Right kidney (tissue), 9 donors: ENCODE data around the gene OASL.
"Not testable (repeated sequence)": the region's sequence is repeated elsewhere in the genome, so short reads cannot be mapped to it uniquely, and the experiment has no call there.

ENCODE experiments used
- DNase-seq: peaks from one replicate; pipeline ENCODE4 v3.0.0-alpha.2; 2016
- long read RNA-seq, 8 donors: transcript quantifications; one replicate each; lab custom pipeline, GENCODE V29; 2026

Gene OASL, protein sequence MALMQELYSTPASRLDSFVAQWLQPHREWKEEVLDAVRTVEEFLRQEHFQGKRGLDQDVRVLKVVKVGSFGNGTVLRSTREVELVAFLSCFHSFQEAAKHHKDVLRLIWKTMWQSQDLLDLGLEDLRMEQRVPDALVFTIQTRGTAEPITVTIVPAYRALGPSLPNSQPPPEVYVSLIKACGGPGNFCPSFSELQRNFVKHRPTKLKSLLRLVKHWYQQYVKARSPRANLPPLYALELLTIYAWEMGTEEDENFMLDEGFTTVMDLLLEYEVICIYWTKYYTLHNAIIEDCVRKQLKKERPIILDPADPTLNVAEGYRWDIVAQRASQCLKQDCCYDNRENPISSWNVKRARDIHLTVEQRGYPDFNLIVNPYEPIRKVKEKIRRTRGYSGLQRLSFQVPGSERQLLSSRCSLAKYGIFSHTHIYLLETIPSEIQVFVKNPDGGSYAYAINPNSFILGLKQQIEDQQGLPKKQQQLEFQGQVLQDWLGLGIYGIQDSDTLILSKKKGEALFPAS
- long read RNA-seq, donor 1 = 0 reads
- long read RNA-seq, donor 2 = 0 reads
- long read RNA-seq, donor 3 = 0 reads
- long read RNA-seq, donor 4 = 0 reads
- long read RNA-seq, donor 5 = 0 reads
- long read RNA-seq, donor 6 = 0 reads
- long read RNA-seq, donor 7 = 0 reads
- long read RNA-seq, donor 8 = 0 reads

DNA sequence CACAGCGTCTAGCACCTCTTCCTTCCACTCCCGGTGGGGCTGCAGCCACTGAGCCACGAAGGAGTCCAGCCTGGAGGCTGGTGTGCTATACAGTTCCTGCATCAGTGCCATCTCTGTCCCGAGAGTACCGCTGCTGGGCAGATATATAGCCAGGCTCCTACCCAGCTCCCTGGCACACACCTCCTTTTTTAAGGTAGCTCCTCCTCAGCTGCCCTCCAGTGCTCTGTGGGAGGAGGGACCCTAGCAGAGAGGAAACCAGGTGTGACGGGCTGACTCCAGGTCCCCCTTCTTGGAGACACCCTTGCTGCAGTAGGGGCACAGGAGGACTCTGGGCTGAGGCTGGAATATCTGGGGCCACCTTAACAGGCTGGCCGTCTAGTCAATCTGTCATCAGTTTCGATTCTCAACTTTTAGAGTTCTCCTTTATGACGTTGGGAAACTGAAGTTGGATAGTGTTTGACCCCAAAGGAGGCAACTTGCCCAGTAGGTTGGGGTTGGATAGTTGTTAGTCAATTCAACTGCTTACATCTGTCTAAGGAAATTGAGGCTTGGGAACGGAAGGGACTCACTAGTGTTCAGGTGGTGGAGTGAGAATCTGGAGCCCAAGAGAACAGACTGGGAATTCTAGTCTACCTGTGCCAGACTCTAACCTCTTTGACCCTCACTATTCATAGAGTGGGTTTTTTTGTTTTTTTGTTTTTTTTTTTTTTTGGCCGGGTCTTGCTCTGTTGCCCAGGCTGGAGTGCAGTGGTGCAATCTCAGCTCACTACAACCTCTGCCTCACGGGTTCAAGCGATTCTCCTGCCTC is at the start of gene OASL:
OASL (minus strand) TSS at position 386 of the 808 bp plus-strand sequence; CDS start at position 111, 275 bp downstream.
- DNase-seq = peak; percentile 6

DNA sequence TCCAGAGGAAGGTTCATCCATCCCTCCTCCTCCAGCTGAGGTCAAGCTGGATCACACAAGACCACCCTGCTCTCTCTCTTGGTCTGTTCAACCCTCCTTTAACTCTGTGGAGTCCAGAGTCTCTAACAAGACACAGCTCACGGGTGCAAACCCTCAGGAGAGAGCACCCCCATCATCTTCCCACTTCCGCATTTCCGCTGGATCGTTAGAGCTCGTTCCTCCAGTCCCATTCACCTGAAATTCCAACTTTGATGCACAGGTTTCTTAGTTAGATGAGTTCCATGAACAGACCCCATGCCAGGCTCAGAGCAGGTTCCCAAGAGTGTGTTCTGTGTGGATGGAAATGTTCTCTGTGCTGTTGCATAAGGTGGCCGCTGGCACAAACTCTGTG is 49.1 kb upstream of the OASL start:
- DNase-seq = no peak

DNA sequence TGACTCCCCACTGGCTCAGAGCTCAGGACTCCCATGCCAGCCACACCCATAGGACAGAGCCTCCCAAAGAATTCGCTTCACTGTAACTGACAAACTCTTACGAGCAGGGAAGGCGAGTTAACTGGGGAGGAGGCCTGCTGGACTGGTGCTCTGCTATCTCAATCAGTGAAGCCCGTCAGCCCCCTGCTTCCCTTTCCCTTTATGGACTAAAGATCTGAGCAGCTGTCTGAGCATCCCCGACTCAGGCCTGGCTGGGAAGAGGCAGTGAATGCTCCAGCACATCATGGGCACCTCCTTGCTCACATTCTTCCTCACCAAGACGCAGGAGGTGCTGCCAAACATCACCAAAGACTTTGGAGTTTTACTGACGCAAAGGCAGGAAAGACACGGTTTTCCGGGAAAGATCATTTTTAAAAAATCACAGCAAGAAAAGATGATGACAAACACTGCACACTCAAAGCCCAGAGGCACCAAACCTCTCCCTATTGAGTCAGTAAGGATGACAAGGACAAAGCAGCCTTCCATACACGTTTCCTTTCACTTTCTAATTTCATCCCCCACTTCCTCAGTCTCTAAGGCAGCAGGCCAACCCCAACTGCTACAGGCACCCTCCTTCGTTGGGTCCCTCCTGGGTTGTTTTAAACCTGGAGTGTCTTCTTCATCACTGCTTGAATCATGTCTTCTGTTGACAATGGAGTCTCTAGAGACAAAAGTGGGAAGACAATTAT is 48.6 kb upstream of the OASL start:
- no peak for DNase-seq

DNA sequence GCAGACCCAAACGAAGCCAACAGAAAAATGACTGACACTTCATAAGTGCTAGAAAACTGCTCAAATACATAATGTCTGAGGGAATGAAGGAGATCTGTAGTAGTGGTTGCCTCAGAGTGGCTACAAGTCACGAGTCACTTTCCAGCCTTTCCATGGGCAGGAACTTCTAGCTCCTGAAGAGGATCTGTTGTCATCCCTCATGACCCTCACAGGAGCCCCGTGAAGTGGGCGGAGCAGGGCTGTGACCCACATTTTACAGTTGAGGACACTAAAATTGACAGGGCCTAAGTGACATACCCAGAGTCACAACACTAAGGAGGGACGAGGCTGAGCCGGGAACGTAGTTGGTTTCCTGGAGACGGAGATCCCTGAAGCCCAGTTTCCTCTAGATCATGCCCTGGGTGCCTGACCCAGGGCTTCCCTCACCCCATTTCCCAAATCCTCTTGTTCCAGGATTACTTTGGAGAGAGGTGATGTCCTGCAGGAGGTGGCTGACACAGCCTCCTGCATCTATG is 47.8 kb upstream of the OASL start:
- no peak for DNase-seq

DNA sequence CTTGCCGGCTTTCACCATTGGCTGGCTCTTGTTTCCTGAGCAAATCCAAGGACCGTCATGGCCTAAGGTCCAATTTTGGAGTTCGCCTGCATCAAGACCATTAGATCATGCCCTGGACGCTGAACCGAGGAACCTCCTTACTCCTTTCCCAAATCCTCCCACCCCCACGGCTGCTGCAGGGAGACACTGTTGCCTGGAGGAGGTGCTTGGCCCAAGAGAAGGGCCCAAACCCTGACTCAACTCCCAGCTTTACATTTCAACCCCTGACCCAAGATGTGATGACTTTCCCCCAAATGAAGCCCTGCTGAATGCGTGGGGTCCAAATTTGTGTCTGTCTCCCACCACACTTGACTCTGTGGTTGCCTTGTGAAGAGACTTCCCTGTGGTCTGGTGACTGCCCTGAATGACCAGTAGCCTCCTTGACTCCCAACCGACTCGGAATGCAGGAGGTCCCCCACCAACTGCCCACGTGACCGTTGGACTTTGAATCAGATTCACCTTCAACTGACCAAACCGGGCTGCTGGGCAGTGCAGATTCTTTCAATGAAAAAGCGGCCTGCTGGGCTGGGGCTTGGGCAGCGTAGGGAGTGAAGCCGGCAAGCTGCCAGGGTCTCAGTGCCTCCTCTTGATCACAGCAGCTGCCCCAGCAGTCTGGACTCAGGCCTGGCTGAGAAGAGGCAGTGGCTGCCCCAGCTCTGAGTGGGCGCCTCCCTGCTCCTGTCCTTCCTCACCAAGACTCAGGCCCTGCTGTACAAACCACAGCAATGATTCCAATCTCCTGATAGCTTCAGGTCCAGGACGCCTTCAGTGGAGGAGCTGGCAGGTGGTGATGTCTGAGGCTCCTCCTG is 46.7 kb upstream of the OASL start:
- no peak for DNase-seq

DNA sequence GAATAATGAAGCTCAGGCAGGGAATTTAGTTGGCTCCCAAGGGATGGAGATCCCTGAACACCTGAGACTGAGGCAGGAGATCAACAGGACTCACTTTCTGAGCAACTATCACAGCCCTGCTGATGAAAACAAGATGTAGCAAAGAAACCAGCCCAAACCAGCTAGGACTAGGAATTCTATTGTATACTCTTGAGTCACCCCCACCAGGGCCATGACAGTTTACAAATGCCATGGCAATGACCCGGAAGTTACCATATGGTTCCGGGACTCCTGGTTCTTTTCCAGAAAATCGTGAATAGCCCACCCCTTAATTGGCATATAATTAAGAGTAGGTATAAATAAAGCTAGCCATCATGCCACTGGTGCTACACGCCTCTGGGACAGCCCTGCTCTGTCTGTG is 46.0 kb upstream of the OASL start:
- DNase-seq = no peak

DNA sequence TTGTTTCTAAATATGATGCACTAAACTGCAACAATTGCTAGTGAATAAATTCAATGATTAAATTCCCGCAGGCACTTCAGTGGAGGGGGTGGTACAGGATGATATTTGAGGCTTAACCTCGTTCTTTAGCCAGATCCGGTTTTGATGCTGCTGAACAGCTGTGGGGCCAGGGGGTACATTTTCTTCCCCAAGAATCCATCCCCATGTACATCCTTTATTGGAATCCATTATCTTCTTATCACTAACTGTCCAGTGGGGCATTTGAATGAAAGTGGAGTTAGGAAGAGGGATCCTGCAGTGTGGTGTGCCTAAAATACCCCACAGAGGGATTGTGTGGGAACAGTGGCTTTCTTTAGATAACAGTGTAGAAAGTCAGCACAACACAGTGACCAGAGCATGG is 45.2 kb upstream of the OASL start:
- no peak for DNase-seq

DNA sequence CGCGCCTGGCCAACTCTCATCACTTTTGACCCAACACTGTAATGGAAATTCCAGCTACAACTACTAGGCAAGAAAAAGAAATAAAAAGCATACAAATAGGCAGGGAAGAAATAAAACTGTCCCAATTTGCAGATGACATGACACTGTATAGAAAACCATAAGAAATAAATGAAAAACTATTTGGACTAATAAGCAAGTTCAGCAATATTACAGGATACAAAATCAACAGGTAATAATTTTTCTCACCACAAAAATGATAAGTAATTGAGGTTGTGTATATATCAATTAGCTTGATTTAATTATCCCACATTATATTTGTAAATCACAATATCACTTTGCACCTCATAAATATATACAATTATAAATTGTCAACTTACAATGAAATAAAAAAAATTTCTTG is 41.9 kb upstream of the OASL start:
- no peak for DNase-seq

DNA sequence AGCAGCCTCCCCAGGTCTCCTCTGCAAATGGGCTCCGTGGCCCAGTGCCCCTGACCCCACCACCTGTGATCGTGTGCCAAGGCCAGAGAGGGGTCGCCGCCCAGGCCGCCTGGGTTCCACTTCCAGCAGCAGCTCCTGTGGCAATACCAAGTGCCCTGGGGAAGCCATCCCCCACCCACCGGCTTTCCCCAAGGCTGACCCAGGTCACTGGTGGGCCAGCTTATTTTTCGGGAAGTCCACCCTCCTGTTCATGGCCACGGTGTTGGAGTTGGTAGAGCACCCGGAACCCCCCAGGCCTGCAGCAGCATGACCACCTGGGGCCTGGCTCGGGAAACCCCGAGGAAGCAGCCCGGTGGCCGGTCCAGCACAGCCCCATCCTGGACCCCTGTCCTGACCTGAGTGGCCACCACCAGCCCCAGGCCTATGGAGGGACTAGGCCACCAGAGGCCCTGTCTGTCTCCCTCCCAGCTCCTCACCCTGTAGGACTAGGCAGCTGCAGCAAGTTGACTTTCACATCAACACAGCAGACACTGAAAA is 40.8 kb upstream of the OASL start:
- DNase-seq = no peak

DNA sequence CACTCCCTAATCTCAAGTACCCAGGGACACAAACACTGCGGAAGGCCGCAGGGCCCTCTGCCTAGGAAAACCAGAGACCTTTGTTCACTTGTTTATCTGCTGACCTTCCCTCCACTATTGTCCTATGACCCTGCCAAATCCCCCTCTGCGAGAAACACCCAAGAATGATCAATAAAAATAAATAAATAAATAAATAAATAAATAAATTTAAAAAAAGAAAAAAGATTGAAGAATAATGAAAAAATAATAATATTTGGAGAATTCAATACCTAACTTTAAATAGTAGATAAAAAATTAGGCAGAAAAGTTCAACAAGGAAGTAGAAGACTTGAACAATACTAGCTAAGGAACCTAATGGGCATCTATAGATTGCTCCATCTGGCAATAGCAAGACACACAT is 38.4 kb upstream of the OASL start:
- not testable (repeated sequence) for DNase-seq

DNA sequence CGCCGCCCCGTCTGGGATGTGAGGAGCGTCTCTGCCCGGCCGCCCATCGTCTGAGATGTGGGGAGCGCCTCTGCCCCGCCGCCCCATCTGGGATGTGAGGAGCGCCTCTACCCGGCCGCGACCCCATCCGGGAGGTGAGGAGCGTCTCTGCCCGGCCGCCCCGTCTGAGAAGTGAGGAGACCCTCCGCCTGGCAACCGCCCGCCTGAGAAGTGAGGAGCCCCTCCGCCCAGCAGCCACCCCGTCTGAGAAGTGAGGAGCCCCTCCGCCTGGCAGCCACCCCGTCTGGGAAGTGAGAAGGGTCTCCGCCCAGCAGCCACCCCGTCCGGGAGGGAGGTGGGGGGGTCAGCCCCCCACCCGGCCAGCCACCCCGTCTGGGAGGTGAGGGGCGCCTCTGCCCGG is 36.9 kb upstream of the OASL start:
- DNase-seq = not testable (repeated sequence)

DNA sequence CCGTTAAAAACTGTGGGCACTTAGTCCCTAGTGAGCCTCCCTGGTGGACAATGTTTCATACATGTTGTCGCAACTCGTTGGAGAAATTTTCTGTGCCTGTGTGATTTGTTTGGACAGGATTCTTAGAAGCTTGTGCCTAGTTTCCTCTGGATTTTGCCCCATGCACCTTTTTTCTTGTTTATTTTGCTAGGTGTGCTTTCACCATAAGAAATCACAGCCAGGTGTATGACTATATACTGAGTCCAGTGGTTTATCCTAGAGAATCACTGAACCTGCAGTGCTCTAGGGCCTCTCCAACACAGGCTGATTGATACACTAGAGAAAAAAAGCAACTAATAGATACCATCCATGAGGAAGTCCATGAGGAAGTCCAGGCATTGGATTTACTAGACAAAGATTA is 33.1 kb upstream of the OASL start:
- no peak for DNase-seq

DNA sequence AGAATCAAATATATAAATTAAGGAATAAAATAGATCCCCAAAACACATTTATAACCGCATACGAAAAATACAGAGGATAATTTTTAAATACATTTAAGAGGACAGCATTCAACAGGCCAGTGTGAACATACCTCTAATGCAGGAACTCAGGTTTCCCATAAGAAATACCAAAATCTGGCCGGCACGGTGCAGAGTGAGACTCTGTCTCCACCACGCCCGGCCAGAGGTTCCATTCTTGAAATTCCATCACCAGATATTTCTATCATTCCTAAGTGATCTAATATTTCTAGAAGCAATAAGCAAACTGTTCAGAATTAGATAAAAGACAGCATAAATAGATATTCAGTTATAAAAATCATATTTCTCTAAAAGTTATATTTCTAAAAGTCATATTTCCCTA is 30.2 kb upstream of the OASL start:
- DNase-seq = no peak

DNA sequence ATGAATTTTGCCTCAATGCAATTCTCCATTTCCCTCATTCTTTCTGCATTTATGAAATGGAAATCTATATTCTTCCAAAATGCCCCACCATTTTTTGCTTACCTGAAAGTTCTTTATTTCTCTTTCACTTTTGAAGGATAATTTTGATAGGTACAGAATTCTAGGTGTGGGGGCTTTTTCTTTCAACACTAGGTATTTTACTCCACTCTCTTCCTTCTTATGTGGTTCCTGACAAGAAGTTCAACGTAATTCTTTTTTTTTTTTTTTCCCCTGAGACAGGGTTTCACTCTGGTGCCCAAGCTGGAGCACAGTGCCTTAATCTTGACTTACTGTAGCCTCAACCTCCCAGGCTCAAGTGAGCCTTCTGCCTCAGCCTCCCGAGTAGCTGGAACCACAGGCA is 26.3 kb upstream of the OASL start:
- no peak for DNase-seq

DNA sequence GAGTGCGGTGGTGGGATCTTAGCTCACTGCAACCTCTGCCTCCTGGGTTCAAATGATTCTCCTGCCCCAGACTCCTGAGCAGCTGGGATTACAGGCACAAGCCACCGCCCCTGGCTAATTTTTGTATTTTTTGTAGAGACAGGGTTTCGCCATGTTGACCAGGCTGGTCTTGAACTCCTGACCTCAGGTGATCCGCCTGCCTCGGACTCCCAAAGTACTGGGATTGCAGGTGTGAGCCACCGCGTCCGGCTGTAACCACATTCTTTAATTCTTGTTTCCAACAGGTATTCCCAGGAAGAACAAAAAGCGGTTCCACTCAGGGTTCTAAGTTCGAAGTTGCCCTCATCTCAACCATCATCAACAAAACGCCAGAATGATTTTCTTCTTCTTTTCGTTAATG is 25.5 kb upstream of the OASL start:
- DNase-seq = not testable (repeated sequence)

DNA sequence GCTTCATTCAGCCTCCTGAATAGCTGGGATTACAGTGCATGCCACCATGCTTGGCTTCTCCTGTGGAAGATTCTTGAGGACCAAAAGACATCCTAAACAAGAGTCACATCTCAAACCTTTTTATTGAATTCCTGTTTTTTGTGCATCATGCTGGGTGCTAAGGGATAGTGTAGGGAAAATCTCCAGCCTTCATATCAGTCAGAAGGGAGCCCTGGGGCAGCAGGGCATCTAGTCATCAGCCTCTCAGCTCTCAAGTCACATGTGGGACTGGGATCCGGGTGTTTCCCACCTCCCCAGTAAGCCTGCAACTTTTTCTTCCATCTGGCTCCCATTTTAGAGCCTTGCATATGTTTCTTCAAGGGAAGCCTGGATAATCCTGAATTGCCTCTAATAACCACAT is 25.1 kb upstream of the OASL start:
- no peak for DNase-seq

DNA sequence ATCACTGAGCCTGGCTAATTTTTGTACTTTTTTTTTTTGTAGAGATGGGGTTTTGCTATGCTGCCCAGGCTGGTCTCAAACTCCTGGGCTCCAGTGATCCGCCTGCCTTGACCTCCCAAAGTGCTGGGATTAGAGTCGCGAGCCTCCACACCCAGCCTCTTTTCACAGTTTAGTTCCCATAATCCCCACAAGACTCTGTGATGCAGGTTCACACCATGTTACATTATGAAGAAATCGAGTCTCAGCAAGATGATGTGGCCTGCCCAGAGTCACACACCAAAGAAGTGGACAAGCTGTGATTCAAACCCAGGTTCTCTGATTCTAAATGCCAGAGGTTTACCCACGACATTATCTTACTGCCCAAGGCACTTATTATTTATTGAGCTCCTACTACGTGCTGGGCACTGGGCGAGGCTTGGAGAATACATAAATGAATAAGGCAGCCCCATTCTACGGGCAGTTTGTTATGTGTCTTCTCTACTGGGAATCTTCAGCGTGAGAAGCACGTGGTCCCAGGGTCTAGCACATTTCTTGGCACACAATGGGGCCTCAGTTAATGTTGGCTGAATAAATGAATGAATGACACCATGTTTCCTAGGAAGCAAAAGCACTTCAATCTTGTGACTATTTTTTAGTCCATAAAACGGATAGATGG is 23.5 kb upstream of the OASL start:
- DNase-seq = no peak

DNA sequence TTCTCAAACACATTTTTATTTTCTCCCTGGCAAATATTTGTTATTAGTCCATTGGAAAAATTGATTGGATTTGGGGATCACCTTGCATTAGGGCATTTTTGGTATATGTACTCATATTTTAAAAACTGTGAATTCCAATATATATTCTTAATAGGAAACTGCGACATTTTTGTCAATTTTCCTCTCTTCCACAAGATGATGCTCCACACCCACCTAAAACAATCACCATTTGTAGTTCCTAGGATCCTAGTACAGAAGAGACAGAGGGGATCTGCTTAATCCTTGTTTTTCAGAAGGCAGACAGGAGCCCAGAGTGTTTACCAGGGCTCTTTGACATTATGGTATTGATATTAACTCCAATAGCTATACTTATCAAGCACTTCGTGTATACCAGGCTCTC is 22.8 kb upstream of the OASL start:
- DNase-seq = no peak

DNA sequence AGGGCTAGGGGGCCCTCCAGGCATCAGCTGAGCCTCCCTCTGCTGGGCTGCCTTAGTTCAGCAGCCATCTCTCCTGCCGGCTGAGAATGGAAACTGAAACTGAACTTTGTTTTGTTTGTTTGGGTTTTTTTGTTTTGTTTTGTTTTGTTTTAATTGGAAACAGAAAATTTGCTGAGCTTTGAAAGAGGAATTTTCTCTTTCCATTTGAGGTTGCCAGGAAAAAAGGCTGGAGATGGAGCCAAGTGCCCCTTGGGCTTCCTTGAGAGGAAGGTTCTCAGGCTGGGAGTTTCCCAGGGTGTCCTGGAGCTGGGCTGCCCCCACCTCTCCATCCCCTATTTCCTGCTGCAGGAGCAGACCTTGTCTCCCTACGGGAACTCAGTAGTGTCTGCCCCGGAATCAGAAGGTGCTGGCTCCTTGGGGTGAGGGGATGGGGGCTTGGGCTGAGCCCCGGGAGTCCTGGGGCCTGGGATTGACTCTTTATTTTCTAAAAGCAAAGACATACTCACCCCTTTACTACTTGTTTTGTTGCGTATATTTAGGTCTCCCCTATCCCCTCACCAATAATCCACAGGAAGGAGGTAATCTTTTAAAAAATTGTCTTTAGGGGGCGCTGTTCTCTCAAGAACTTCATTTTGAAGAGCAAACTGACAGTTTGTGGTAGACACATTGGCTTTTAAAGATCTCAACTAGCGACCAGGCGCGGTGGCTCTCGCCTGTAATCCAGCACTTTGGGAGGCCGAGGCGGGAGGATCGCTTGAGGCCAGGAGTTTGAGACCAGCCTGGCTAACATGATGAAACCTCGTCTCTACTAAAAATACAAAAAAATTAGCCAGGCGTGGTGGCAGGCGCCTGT is 21.3 kb upstream of the OASL start:
- DNase-seq = peak; percentile 46
